Measurements from ENCODE around the gene CAPN15.

The CAPN15 gene

DNA sequence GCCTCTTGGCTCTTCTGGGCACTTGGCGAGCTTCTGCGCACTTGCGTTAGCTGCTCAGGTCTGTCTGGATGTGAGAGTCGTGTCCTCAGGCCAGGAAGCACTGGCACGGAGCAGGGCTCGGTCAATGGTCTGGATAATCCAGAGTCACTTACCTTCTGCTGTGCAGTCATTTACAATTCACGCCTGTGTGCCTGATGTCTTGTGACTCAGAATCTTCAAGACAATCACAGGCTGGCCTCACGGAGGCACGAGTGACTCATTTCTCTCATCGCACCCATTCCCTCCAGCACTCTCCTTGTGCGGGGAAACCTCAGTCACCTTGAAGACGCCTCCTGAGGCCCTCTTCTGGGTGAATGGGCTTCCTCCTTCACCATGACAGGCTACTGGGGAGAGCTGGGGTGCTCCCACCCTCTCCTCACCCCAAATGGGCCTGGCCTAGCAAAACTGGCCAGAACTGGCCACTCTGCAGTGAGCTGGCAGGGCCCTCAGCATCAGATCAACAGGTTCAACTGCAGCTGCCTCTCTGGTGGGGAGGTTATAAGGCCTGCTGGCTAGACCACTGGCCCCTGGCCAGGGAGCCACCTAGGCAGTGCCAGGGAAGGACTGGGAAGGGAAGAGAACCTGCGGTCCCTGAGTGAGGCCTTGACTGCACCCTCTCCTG lies 1.9 kb upstream of the CAPN15 start:
- Mint-ChIP-seq H3K27me3 (no peaks in the 10 kb centered on the region), H3K4me3 (peak overlapping the region; percentile 94 to 96), H3K4me1 (peaks cover 34 to 65% of the 10 kb centered on the region in 2 donors), H3K27ac (peak overlapping the region; percentile 97), H3K9me3 (no peaks in the 10 kb centered on the region), H3K36me3 (peaks cover 17 to 21% of the 10 kb centered on the region in 2 donors)
- ATAC-seq (replicated peaks) (peak; percentile 17 to 44), DNase-seq (peak; percentile 53)

DNA sequence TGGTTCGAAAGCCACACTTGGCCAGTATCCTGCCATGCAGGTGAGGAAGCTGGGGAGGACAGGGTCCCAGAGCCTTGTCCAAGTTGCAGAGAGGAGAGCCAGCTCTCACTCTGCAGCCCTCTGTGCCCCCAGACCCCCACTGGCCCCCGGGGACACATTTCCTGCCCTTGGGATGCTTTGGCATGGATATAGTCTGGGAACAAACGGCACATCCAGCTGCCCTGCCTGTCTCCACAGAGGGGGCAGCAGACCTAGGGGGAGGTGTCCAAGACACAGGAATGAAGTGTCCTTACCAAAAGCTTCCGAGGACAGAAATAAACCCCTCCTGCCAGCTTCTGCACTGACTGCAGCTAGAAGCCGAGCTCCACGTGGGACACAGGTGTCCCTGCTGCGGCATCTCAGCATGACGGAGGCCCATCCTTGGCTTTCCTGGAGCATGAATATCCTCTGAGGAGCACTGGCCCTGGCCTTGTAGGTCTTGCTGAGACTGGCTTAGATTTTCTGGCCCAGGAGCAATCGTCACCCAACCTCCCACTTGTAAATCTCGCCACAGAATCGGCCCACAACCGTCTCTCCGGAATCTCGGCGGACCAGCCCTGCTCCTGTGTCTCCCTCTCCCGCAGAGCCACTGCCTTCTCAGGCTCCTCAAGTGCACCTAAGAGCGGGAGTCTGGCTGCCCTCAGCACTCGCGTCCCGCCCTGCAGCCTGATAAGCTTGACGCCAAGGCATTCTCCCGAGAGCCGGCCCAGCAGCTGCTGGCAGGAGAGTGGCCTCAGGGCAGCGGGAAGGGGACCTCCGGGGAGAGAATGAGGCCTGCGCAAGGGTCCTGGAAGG lies 1.1 kb upstream of the CAPN15 start:
- H3K9me3 Mint-ChIP-seq = no peaks in the 10 kb centered on the region
- peak overlapping the region; percentile 94 to 96 for H3K4me3 Mint-ChIP-seq
- peak; percentile 28 for DNase-seq
- H3K4me1 Mint-ChIP-seq = peaks cover 34 to 65% of the 10 kb centered on the region in 2 donors
- ATAC-seq (replicated peaks) = peak in 1 of 2 donors; percentile 1
- peak overlapping the region; percentile 97 for H3K27ac Mint-ChIP-seq
- no peaks in the 10 kb centered on the region for H3K27me3 Mint-ChIP-seq
- peaks cover 15 to 18% of the 10 kb centered on the region in 2 donors for H3K36me3 Mint-ChIP-seq

DNA sequence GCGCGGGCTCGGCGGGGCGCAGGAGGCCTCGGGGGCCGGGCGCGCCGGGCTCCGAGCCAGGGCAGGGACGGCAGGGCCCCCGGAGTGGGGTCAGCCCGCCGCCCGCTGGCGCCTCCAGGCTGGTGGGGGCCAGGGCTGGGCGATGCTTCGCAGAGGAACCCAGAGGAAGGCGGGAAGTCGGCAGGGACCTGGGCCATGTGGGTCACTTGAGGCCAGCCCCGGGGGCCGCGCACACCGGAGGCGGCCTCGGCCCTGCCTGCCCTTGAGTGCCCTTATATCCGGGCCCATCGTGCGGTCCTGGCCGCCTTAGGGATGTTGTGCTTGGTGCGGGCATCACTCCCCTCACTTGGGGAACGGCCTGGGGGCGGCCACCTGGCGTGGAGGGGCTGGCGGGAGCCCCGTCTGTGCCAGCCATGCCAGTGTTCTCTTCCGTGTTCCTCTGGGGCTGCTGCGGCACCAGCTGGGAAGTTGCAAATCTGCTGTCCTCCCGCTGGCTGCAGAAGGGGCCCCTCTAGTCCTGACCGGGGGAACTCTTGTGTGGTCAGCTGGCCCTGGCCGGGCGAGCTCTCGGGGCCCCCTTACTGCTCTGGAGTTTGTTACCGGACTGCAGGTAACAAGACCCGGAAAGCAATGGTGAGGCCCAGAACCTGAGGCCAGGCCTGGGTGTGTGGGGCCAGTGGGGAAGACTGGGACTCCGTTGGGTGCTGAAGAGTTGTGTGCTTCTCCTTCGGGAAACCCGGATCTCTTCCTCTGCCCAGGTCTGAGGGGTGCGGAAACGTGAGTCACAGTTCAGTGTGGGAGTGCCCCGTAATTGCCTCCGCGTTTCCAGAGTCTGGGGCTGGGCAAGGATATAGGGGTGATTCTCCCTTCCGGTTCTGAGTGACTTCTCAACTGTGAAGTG lies 849 bp downstream of the CAPN15 start:
- DNase-seq (no peak), ATAC-seq (replicated peaks) (peak; percentile 3 to 4)
- peaks cover 32 to 58% of the 10 kb centered on the region in 2 donors for H3K4me1 Mint-ChIP-seq
- peaks cover 11 to 13% of the 10 kb centered on the region in 2 donors for H3K36me3 Mint-ChIP-seq
- no peaks in the 10 kb centered on the region for H3K27me3 Mint-ChIP-seq
- H3K4me3 Mint-ChIP-seq = peak overlapping the region; percentile 88 to 89
- H3K27ac Mint-ChIP-seq = peak overlapping the region; percentile 93
- H3K9me3 Mint-ChIP-seq = no peaks in the 10 kb centered on the region

DNA sequence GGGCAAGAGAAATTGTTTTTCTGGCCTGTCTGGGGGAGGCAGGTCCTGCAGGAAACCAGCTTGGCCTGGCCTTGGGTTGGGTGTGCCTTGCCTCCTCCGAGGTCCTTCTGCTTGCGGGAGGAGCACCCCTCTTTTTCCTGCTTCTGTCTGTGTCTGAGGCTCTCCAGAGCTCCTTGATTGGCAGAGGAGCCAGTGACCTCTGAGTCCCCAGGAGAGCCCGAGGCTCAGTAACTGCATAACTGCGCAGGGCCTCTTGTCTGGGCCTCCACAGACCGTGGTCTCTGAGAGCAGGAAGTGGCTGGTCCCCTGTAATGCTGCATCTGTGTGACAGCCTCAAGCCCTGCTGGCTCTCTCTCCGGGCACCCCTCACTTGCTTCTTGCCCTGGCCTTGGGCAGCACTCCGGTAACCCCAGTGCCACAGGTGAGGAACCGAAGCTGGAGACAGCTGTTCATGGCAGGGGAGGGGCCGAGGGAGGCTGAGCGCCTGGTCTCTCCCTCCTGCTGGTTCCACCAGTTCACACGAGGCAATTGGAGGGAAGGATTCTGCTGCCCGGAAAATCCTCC lies 1.6 kb downstream of the CAPN15 start:
- H3K27ac Mint-ChIP-seq = peak overlapping the region; percentile 93
- H3K4me3 Mint-ChIP-seq = peak overlapping the region; percentile 88 to 89
- peaks cover 5 to 11% of the 10 kb centered on the region in 2 donors for H3K36me3 Mint-ChIP-seq
- DNase-seq = no peak
- peaks cover 28 to 51% of the 10 kb centered on the region in 2 donors for H3K4me1 Mint-ChIP-seq
- no peak for ATAC-seq (replicated peaks)
- no peaks in the 10 kb centered on the region for H3K9me3 Mint-ChIP-seq
- no peaks in the 10 kb centered on the region for H3K27me3 Mint-ChIP-seq

GRCh38 chr16:530111-530817 lies 2.8 kb downstream of the CAPN15 start:
- H3K36me3 Mint-ChIP-seq = peaks cover 2 to 8% of the 10 kb centered on the region in 2 donors
- H3K4me3 Mint-ChIP-seq = peak overlapping the region; percentile 39 to 44
- no peak for ATAC-seq (replicated peaks)
- DNase-seq = no peak
- no peaks in the 10 kb centered on the region for H3K27me3 Mint-ChIP-seq
- H3K4me1 Mint-ChIP-seq = peaks cover 22 to 39% of the 10 kb centered on the region in 2 donors
- no peaks in the 10 kb centered on the region for H3K9me3 Mint-ChIP-seq
- H3K27ac Mint-ChIP-seq = peak overlapping the region; percentile 14

- Mint-ChIP-seq H3K27me3 (no peaks in the 10 kb centered on the region), H3K9me3 (no peaks in the 10 kb centered on the region)
- ATAC-seq (replicated peaks) = no peak
These were observed 4.1 kb downstream of the CAPN15 start for GRCh38 chr16:531494-532125.

GRCh38 chr16:533391-534123 lies 6.0 kb downstream of the CAPN15 start:
- H3K27me3 Mint-ChIP-seq = no peaks in the 10 kb centered on the region
- DNase-seq = no peak
- peaks cover 14 to 21% of the 10 kb centered on the region in 2 donors for H3K4me1 Mint-ChIP-seq
- no peaks in the 10 kb centered on the region for H3K9me3 Mint-ChIP-seq
- H3K36me3 Mint-ChIP-seq = peaks cover 8 to 11% of the 10 kb centered on the region in 2 donors
- H3K27ac Mint-ChIP-seq = no peak overlapping the region
- H3K4me3 Mint-ChIP-seq = no peak overlapping the region
- no peak for ATAC-seq (replicated peaks)

More at GRCh38 chr16:531494-532125, 4.1 kb downstream of the CAPN15 start:
- Mint-ChIP-seq H3K4me1 (peaks cover 14 to 26% of the 10 kb centered on the region in 2 donors), H3K27ac (no peak overlapping the region), H3K4me3 (no peak overlapping the region), H3K36me3 (peaks cover 0 to 3% of the 10 kb centered on the region in 2 donors)
- no peak for DNase-seq

DNA sequence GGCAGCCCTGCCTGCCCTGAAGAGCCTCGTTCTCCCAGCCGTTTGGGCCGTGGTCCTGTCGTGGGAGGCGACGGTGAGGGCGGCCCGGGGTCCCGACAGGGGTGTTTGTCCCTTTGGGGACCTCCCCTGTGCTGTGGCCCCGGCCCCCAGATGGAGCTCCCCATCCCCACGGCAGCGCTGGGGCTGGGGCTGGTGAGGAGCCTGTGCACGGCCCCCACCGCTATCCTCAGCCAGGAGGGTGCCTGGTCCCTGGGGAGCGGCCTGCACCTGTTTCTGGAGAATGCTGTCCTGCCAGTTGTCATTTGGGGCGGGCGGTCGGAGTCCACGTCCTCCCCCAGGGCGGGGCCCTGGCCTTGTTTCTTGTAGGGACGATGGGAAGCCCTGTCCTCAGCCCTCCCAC lies 6.6 kb downstream of the CAPN15 start:
- ATAC-seq (replicated peaks) (no peak), DNase-seq (no peak)
- Mint-ChIP-seq H3K4me3 (no peak overlapping the region), H3K4me1 (peaks cover 9 to 15% of the 10 kb centered on the region in 2 donors), H3K36me3 (peaks cover 10 to 13% of the 10 kb centered on the region in 2 donors), H3K27me3 (no peaks in the 10 kb centered on the region), H3K9me3 (no peaks in the 10 kb centered on the region), H3K27ac (no peak overlapping the region)

- H3K36me3 Mint-ChIP-seq = peaks cover 10 to 14% of the 10 kb centered on the region in 2 donors
- H3K9me3 Mint-ChIP-seq = no peaks in the 10 kb centered on the region
- H3K4me3 Mint-ChIP-seq = no peak overlapping the region
- no peak for DNase-seq
- ATAC-seq (replicated peaks) = no peak
- peak overlapping the region; percentile 42 for H3K27ac Mint-ChIP-seq
- H3K27me3 Mint-ChIP-seq = no peaks in the 10 kb centered on the region
- peaks cover 3 to 7% of the 10 kb centered on the region in 2 donors for H3K4me1 Mint-ChIP-seq
These were observed 7.4 kb downstream of the CAPN15 start for GRCh38 chr16:534856-535445.

- Mint-ChIP-seq H3K27me3 (no peaks in the 10 kb centered on the region), H3K27ac (no peak overlapping the region), H3K36me3 (peaks cover 10 to 14% of the 10 kb centered on the region in 2 donors), H3K4me3 (no peak overlapping the region), H3K9me3 (no peaks in the 10 kb centered on the region), H3K4me1 (no peaks in the 10 kb centered on the region)
- no peak for ATAC-seq (replicated peaks)
- no peak for DNase-seq
These were observed 8.2 kb downstream of the CAPN15 start for GRCh38 chr16:535446-536405.

DNA sequence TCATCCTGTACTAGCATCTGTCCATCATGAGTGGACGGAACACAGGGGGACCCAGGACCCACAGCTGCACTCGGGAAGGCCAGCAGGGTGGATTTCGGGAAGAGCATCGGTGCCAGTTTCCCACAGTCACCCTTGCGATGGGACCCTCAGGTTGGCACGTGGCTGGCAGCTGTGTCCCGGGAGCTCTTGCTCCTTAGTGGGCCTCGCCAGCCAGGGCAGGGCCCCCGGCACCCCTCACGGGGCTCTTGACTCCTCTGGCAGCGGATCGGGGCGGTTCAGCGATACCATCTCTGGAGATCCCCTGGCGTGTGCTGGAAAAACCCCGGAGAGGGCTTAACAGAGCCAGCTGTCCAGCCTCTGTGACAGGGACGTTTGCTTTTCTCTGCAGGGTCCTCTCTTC lies 9.2 kb downstream of the CAPN15 start:
- ATAC-seq (replicated peaks) = no peak

More for the DNA sequence above, 9.2 kb downstream of the CAPN15 start:
- DNase-seq = no peak
- Mint-ChIP-seq H3K27me3 (no peaks in the 10 kb centered on the region), H3K4me3 (no peak overlapping the region), H3K36me3 (peaks cover 10 to 16% of the 10 kb centered on the region in 2 donors), H3K4me1 (no peaks in the 10 kb centered on the region), H3K27ac (no peak overlapping the region), H3K9me3 (no peaks in the 10 kb centered on the region)

Data from stimulated activated naive B cell treated with anti-CD40 and anti-IgM and Interleukin-4, amounts not matched to agents 10 μg/mL and 1 μg/mL and 100 μg/mL, for 72 hours (primary cell).